GM12873 (cell line): ENCODE measurements around the gene GNB2.
A peak's percentile ranks its signal among the peaks of the same experiment; 100 is the strongest.

Experiments
- CTCF ChIP-seq: IDR thresholded peaks from 2 replicates; pipeline ENCODE4 v1.5.1; 2012; ENCODE audit warnings: low read depth, mild to moderate bottlenecking, moderate library complexity, low read length, control low read depth; ENCODE audit not compliant: insufficient read depth; ENCODE audit errors: missing control alignments

Gene GNB2

GRCh38 chr7:100685631-100686145 is 12.1 kb downstream of the GNB2 start:
- no peak for TF ChIP-seq CTCF

- TF ChIP-seq CTCF, result no peak
Observed at GRCh38 chr7:100686201-100686821, 12.8 kb downstream of the GNB2 start.

- no peak for TF ChIP-seq CTCF
Observed at GRCh38 chr7:100686822-100687211, 13.3 kb downstream of the GNB2 start.

GRCh38 chr7:100687261-100687660 is 13.7 kb downstream of the GNB2 start:
- no peak for TF ChIP-seq CTCF

GRCh38 chr7:100687751-100688300 is 14.3 kb downstream of the GNB2 start:
- no peak for TF ChIP-seq CTCF

- TF ChIP-seq CTCF, result no peak
Observed at GRCh38 chr7:100688326-100688860, 14.9 kb downstream of the GNB2 start.

GRCh38 chr7:100689230-100690135 is 15.9 kb downstream of the GNB2 start:
- TF ChIP-seq CTCF, result peak; percentile 11
